ENCODE data around the gene PRR13.

The PRR13 gene

DNA sequence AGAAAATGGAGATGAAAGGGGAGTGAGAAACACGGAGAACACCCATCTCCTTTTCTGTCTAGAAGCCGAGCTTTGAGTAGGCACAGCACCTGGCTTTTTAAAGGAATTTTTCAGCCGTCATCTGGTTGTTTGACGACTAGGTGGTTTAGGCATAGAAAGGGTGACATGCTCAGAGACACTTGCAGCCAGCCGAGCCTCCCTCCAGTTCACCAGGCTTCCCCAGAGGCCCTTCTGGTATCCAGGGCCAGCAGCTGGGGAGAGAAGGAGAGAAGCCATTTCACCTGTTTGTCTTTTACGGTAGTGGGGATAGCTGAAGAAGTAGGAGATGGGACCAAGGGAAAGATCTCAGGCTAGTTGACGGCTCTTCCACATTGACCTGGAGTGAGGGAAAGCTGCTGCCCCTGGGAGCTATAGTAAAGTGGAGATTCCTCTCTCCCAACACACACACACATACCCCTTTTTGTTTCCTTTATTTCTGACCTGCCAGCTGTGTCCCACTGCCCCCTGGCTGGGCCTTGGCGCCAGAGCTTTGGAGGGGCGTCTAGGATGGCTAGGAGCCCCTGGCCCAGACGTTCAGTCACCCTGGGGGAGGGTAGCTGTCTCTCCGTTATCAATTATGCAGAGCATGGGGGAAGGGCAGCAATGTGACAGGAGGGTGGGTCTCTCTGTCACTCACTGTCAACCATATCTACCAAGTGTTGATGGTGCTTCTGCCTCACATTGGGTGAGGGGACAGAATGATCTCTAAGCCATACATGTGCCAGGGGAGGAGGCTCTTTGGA is 52.3 kb downstream of the PRR13 start:
- DNase-seq (ENCODE audit: low read depth), result no peak

All from activated T-helper 9 cell treated with anti-CD3 and anti-CD28 coated beads, Interleukin-2, amount 50 U/mL, for 16 hours (primary cell).